RPMI7951 (cell line): ENCODE measurements around the gene NCAM1. TPM values are rescaled to one million over a fixed set of nuclear protein-coding genes. Genes with fewer than 3 reads are reported as not detected.
A peak's percentile ranks its signal among the peaks of the same experiment; 100 is the strongest.

Experiments used
- DNase-seq: peaks from one replicate; pipeline ENCODE4 v3.0.0-alpha.2; 2012; ENCODE audit warnings: low read depth
- total RNA-seq: library from RNA; depleted of rRNA; stranded (reverse); fragments of >200 nt; shearing (Covaris generic); gene quantifications from 2 replicates; pipeline ENCODE4 v1.2.3, GENCODE V29; 2014

NCAM1 gene
- total RNA-seq, 1 experiment from 2014 or later: 75.7 TPM

- DNase-seq: no peak
These were observed 290.1 kb downstream of the NCAM1 start for GRCh38 chr11:113251281-113251680.

- no peak for DNase-seq
These were observed 292.2 kb downstream of the NCAM1 start for GRCh38 chr11:113253406-113253805.

DNA sequence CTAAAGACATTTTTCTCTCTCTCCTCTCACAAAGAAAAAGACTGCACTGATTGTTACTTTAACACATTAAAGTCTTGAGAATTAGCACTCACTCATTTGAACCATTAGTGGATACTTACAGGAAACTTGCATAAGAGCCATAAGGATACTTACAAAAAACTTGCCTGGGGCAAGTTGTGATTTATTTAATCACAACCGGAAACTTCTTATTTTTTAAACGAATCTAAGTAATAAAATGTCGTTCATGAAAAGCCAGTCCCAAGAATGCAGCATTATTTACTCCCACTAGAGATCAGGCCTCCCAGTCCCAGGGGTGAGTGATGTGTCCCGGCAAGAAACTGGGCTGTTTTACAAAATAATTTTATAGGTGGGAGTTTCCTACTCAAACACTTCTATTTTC lies 293.9 kb downstream of the NCAM1 start:
- DNase-seq: peak; percentile 30

GRCh38 chr11:113255741-113256140 lies 294.5 kb downstream of the NCAM1 start:
- no peak for DNase-seq

- peak; percentile 80 for DNase-seq
These were observed 295.4 kb downstream of the NCAM1 start for GRCh38 chr11:113256431-113257202.

- no peak for DNase-seq
These were observed 298.8 kb downstream of the NCAM1 start for GRCh38 chr11:113260096-113260425.

DNA sequence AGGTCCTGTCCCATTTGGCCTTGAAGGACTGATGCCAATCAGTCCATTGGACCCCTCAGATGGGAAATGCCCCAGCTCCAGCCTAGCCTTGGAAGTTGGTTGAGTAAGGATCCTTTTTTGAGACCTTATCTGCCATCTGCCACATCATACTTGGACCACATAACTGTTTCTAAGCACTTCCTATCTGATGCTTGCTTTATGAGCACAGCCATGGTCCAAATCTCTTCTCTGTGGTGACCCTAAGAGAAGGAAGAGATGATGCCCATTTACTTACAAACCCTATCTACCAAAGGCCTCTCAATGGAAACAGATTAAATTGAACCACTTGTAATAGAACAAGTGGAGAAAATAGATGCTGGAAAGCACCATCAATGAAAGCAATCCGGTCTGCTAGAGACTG lies 299.3 kb downstream of the NCAM1 start:
- no peak for DNase-seq

- DNase-seq: peak; percentile 95
These were observed 300.7 kb downstream of the NCAM1 start for GRCh38 chr11:113261709-113262475.

DNA sequence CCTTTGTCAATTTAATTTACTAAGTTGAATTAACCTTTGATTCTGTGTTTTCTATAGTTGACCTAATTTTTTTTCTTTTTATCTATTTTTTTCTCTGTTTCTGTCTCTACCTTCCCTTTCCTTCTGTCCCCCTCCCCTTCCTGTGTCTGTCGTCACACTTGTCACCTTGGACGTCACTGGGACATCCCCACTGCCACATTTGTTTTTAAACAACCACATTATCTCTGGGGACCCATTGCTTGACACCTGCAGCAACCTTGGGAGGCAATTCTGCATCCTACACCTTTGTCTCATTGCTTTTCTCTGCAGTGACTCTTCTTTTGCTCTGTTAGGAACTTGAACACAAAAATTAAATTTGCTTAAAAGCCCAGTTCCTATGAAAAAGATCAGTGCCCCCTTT lies 301.4 kb downstream of the NCAM1 start:
- DNase-seq: no peak

DNA sequence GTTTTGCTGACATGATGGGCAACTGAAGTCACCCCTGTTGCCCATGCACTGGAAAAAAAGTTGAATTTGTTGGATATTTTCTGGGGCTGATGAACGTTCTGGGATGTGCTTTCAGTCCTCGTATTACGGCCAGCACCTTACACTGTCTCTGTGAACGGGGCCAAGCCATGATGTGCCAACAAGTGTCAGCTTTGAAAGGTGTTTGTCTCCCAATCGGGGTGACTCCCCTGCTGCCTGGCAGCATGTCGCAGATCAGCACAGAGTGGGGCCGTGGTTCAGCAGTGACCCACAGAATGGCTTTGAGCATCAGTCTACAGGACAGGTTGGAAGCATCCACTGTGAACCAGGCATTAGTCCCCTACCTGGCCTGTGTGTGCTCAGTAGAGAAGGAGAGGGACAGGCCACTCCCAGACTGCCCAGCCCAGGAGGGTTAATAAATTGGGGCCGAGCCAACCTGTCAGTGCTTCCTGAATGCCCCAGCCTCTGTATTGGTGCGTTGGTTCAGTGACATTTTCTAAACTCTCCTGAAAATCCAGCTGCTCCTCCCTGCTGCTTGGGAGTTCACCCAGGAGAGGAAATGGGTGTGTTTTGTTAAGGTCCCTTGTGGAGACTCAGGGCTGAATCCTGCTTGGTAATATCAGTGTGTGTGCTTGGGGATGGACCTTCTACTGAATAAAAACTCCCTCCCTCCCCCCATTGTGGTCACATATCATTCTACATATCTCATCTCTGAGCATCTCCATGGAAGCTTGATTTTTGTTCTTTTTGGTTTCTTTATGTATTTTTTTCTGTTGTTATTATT lies 302.4 kb downstream of the NCAM1 start:
- no peak for DNase-seq

DNA sequence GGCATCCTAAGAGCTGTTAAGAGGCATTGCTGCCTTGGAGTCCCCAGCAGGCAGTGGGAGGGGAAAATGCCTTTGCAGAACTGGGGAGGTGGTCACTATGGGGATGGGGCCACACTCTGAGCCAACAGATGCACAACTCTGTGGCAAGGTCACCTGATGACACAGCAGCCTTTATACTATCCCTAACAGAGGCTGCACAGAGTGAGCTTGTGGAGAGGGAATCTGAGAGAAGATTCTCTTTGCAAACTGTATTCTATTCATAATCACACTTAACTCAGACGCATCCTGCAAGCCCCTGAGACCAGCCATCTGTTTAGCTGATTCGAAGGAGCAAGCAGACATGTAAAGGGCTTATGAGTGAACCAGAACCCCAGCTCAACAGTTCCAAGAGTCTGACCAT lies 304.1 kb downstream of the NCAM1 start:
- no peak for DNase-seq

DNA sequence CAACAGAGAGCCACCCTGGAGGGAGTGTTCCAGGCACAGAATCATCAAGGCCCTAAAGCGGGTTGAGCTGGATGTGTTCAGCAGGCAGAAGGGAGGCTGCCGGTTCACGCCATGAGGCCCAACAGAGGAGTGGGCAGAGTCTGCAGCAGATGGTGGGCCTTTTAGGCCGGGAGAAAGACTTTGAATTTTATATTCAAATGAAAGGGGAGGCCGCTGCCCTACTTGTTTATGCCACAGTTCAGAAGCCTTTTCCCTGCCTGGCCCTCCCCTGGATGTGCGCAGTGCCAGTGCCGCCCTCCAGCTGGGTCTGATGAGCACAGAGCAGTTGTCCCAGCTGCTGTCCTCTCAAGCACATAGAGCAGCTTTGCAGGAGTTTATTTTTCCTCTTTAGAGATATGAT lies 306.3 kb downstream of the NCAM1 start:
- no peak for DNase-seq

GRCh38 chr11:113269096-113269495 lies 307.9 kb downstream of the NCAM1 start:
- no peak for DNase-seq

DNA sequence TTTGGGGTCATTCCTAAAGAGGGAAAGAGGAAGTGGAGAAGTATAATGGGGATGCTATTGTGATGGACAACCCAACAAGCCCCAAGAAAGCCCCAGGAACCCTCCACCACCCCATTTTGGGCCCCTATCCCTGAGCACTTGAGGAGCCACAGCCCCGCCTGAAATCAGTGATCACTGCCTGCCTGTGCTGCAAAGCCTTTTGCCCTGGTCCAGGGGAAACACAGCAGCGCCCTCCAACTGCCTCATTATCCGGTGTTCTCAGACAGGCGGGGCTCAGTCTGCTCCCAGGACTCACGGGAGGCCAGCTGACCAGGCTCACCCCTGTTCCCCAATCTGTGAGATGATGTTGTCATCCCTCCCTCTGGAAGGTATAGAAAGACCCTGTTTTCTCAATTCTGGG lies 308.4 kb downstream of the NCAM1 start:
- DNase-seq: no peak

GRCh38 chr11:113270080-113270479 lies 308.9 kb downstream of the NCAM1 start:
- DNase-seq: no peak

DNA sequence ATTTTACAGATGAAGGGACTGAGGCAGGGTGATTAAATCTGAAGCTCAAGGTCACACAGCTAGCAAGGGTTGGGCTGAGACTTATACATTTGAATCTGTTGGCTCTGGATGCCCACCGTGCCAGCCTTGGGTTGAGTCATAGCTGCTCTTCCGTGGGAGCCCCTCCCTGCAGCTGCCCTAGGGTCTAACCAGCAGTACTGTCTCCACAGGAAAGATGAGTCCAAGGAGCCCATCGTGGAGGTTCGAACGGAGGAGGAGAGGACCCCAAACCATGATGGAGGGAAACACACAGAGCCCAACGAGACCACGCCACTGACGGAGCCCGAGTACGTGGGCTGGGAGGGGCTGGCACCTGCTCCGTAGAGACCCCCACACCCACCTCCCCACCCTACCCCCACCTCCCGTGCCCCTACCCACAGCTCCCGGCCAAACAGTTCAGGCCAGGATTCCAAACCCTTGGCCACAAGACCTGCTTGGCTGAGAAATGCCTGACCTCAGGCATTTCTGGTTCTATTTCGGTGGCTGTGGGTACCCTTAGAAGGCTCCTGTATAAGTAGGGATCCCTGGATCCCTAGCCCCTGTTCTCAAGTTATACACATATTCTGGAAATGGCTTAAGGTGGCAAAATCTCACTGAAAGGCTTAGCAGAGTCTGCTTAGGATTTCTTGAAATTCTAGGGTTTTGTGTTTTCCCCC lies 310.5 kb downstream of the NCAM1 start:
- DNase-seq: no peak

DNA sequence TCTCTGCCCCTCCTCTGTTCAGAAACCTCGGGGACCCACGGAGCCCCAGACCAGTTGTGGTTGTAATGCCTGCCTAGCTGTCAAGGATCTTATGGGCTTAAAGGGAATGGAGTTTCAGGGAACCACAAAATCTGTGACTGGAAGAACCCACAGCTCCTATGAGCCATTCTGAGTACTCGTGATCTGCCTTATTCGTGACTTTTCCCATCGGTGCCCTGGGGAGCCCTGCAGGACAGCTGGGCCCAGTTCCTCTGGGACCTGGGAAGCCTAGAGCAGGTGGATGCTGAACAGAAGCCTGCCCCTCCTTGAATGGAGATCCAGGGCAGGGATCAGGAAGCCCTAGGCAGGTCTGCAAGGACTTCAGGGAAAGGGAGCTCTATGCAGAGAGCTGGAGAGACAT lies 311.1 kb downstream of the NCAM1 start:
- no peak for DNase-seq

GRCh38 chr11:113272927-113273615 lies 311.9 kb downstream of the NCAM1 start:
- DNase-seq: no peak

- DNase-seq: no peak
These were observed 312.5 kb downstream of the NCAM1 start for GRCh38 chr11:113273720-113274119.

DNA sequence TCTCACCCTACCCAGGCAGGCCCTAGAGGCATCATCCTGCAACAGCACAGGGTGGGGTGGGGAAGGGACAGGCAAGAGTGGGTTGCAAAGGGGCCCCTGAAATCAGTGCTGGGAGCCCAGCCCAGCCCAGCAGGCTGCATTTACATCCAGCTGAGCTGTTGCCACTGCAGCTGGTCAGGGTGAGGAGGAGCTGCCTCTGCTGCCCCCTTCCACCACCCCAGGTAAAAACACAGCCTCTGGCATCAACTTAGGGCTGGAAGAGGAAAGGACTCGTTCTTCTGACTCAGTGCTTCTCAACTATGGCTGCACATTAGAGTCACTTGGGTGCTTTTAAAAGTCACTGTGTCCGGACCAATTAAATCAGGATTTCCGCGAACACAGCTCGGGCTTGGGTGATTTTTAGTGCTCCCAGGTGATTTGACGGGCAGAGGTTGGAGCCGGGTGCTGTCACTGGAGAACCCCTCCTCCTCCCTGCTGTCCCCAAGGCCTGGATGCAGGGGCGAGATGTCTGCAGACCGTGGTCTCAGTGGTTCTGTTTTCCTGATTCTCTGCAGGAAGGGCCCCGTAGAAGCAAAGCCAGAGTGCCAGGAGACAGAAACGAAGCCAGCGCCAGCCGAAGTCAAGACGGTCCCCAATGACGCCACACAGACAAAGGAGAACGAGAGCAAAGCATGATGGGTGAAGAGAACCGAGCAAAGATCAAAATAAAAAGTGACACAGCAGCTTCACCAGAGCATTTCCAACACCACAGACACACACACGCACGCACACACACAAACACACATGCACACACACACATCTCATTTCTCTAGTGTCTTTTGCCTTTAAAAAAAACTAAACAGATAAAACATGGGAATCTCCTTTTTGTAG lies 313.7 kb downstream of the NCAM1 start:
- DNase-seq: no peak
